Lower leg skin (tissue), 4 donors: ENCODE measurements around the gene NRDC. TPM values are rescaled to one million over a fixed set of nuclear protein-coding genes. Genes with fewer than 3 reads are reported as not detected.

Experiments used
- DNase-seq, 2 donors: peaks; one replicate each; pipeline ENCODE4 v3.0.0-alpha.2; 2019; ENCODE audit warnings: low spot score in 2 of 2
- H3K4me3 ChIP-seq: fragments of 200-600 bp; sonication (generic); 2 replicates; pipeline ENCODE4 v1.5.1; 2017; ENCODE audit warnings: mild to moderate bottlenecking, low read depth; ENCODE audit not compliant: poor library complexity, severe bottlenecking
- CTCF ChIP-seq, 3 donors: fragments of 450-650 bp; IDR thresholded peaks; one replicate each; pipeline ENCODE4 v1.5.1; 2016; ENCODE audit warnings: antibody characterized with exemption in 3 of 3, mild to moderate bottlenecking in 3 of 3, moderate library complexity in 2 of 3
- POLR2A ChIP-seq, 2 donors: fragments of 450-650 bp; IDR thresholded peaks; one replicate each; pipeline ENCODE4 v1.6.1; 2016 to 2017; ENCODE audit warnings: antibody characterized with exemption in 2 of 2, mild to moderate bottlenecking in 1 of 2, moderate library complexity in 1 of 2
- WGBS, 2 donors: methylation state at CpG; one replicate each; pipeline ENCODE4 v1.1.5; 2018; 5-methylcytosine and 5-hydroxymethylcytosine counted together
- intact Hi-C: fragments of 100-400 bp; cut with DNase I; formaldehyde crosslinking; loops from one replicate; pipeline ENCODE4 v1.15.0; 2023; ENCODE audit warnings: low total_unique reads
- total RNA-seq, 4 donors: library from RNA; depleted of rRNA; stranded (reverse); fragments of >200 nt; gene quantifications; one replicate each; pipeline ENCODE4 v1.1.0, GENCODE V29; 2016

The NRDC gene
- total RNA-seq, 4 donors from 2014 or later = 90.3 to 113 (median 103) TPM

GRCh38 chr1:51867479-51868232, 10.9 kb downstream of the NRDC start:
- intact Hi-C loops = no loop called here
- DNase-seq = no peak
- no peak for TF ChIP-seq CTCF (IDR thresholded peaks at IDR 0.05)
- no peak for TF ChIP-seq POLR2A (IDR thresholded peaks at IDR 0.05)
- WGBS, 2 donors = 88 to 94% methylated on average over 4 of the region's 4 CpGs
- no peak overlapping the region for H3K4me3 ChIP-seq

GRCh38 chr1:51863384-51863783, 15.1 kb downstream of the NRDC start:
- H3K4me3 ChIP-seq = no peak overlapping the region
- WGBS, 2 donors = 86 to 90% methylated on average over 2 of the region's 2 CpGs
- TF ChIP-seq CTCF (IDR thresholded peaks at IDR 0.05) (no peak), POLR2A (IDR thresholded peaks at IDR 0.05) (no peak)
- DNase-seq = no peak
- intact Hi-C loops = no loop called here

GRCh38 chr1:51861669-51862068, 16.9 kb downstream of the NRDC start:
- DNase-seq = no peak
- TF ChIP-seq POLR2A (IDR thresholded peaks at IDR 0.05) (no peak), CTCF (IDR thresholded peaks at IDR 0.05) (no peak)
- H3K4me3 ChIP-seq = no peak overlapping the region
- intact Hi-C loops = no loop called here
- WGBS, 2 donors = 95 to 97% methylated on average over 5 of the region's 5 CpGs

GRCh38 chr1:51859735-51860134, 18.8 kb downstream of the NRDC start:
- intact Hi-C loops = no loop called here
- TF ChIP-seq CTCF (IDR thresholded peaks at IDR 0.05) (no peak), POLR2A (IDR thresholded peaks at IDR 0.05) (no peak)
- DNase-seq = no peak
- no peak overlapping the region for H3K4me3 ChIP-seq
- WGBS, 2 donors = 74 to 86% methylated on average over 2 of the region's 2 CpGs

- intact Hi-C loops = no loop called here
- WGBS, 2 donors = 88 to 98% methylated on average over 2 of the region's 2 CpGs
- DNase-seq = no peak
- H3K4me3 ChIP-seq = no peak overlapping the region
- TF ChIP-seq POLR2A (IDR thresholded peaks at IDR 0.05) (no peak), CTCF (IDR thresholded peaks at IDR 0.05) (no peak)
Observed at GRCh38 chr1:51859333-51859732, 19.2 kb downstream of the NRDC start.

- DNase-seq = no peak
- intact Hi-C loops = no loop called here
- no peak overlapping the region for H3K4me3 ChIP-seq
- 86 to 96% methylated on average over 1 of the region's 1 CpG for WGBS, 2 donors
- TF ChIP-seq POLR2A (IDR thresholded peaks at IDR 0.05) (no peak), CTCF (IDR thresholded peaks at IDR 0.05) (no peak)
Observed at GRCh38 chr1:51858892-51859291, 19.6 kb downstream of the NRDC start.
